Hindlimb muscle (tissue), 1 donor: ENCODE data around the gene PLXDC2. TPM values are rescaled to one million over a fixed set of nuclear protein-coding genes. Genes with fewer than 3 reads are reported as not detected.

Experiments used
- DNase-seq: peaks from one replicate; pipeline ENCODE4 v3.0.0-alpha.2; 2013
- polyA plus RNA-seq: library from polyadenylated mRNA; unstranded; fragments of 120-200 nt; gene quantifications from one replicate; pipeline ENCODE4 v1.2.1, GENCODE V29; 2013; ENCODE audit not compliant: insufficient read length

Gene PLXDC2
- polyA plus RNA-seq, 1 donor, result 31.4 TPM

- no peak for DNase-seq
Observed at GRCh38 chr10:19946245-19946644, 130.0 kb downstream of the PLXDC2 start.

- DNase-seq, result no peak
Observed at GRCh38 chr10:19946791-19947190, 130.6 kb downstream of the PLXDC2 start.

- DNase-seq, result no peak
Observed at GRCh38 chr10:19947215-19947614, 131.0 kb downstream of the PLXDC2 start.

DNA sequence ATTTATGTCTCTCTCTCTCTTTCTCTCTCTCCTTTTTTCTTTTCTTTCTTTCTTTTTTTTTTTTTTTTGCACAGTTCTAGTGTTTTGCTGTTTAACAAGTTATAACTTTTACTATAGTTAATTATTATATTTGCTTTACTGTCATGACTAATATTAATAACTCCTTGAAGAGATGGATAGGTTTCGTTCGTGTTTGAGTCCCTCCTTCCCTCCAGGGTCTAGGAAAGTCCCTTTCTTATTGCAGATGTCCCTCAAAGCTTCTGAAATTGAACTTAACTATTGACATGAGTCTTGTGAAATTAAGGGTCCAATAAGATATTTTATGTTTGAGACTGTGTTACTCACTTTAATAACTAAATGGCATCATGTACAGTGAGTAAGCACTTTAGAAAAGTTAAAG, 131.4 kb downstream of the PLXDC2 start:
- DNase-seq, result no peak

- DNase-seq, result no peak
Observed at GRCh38 chr10:19952224-19953010, 136.2 kb downstream of the PLXDC2 start.

GRCh38 chr10:19954601-19955000, 138.4 kb downstream of the PLXDC2 start:
- no peak for DNase-seq

DNA sequence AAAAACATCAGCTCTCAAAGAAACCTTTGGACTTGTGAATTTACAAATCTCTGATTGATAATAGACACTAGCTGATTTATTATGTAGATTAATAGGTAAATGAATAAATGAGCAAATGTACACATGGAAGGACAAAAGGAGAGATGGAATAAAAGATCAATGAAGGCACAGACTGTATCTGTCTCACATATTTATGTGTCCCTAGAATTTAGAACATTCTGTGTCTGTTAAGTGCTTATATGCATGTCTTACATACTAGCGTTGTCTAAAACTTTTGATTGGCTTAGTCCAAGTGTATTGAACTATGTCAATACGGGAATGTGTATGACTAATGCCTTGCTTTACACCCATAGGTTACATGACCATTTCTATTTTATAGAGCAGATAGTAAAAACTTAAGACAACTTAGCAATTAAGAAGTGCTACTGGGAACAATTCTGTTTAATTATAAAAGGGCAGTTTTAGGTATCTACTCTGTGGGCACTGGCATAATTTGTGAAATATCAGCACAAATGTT, 140.3 kb downstream of the PLXDC2 start:
- DNase-seq, result no peak

- DNase-seq, result no peak
Observed at GRCh38 chr10:19958787-19959186, 142.6 kb downstream of the PLXDC2 start.

DNA sequence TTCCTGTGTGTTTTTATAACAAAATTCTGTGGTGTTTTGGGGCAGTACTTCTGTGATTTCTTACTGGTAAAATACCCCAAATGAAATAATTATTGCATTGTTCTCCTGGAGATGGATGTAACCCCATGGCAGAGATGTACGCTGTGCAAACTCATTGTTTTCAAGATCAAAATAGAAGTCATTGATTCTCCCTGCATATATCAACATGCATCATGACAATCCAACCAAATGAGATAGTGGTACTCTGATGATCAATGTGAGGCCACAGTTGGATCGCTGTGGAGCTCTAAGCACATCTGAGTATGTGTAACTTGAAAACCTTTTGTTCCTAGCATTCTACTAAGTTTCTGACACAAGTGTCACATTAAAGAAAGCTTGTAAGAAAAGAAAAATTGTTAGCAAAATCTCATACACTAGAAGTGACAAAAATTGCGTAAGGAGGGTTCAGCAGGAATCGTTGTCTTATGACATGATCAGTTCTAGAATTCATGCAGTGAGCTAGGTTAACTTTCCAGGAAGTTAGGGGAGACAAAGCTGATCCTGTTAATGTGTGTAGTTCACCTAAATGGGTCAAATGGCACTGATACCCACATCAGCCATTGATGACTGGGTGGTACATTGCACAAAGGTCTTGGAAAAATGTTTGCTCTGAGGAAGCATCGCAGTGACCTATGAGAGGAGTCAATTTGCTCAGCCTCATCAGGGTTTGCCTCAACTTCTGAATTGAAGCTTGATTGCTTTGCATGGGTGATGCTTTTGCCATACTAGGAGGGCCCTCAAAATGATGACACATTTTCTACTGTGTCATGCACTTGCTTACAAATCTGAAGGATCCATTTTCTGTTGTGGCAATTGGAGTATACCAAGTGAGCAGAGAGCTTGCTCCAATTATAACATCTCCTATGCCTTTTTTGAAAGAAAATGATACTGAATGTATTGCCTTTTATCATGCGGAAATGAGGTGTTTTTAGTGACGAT, 145.1 kb downstream of the PLXDC2 start:
- DNase-seq, result no peak

- no peak for DNase-seq
Observed at GRCh38 chr10:19964625-19965024, 148.4 kb downstream of the PLXDC2 start.

DNA sequence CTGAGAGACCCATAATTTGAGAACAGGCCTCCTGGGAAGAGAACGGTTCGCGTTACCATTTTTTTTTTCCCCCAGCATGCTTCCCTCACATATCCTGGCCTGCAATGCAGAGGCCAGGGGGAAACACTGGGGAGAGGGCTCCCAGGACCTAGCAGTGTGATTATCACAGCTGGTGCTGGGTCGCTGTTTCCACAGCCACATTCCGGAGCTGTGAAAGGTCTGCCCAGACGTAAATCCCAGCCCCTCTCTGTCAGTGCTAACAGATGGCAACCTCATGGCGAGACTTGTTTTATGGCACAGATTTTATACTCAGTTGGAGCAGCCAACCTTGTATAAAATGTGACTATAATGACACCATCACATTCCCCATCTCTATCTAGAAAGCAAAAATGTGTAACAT, 150.5 kb downstream of the PLXDC2 start:
- DNase-seq, result no peak

DNA sequence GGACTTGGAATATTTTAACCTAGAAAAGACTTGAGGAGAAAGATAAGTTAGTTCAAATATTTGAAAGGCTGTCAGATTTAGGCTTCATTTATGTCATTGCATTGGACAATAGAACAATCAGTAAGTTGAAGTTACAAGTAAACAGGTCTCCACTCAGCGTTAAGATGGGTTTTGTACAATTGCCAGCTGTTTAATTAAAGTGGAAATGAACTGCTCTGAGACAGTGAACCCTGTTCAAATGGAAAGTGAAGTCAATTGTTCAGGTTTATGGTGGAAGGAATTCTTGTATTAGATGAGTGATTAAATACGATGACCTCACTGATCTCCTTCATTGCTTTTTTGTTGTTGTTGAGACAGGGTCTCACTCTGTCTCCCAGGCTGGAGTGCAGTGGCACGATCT, 151.7 kb downstream of the PLXDC2 start:
- no peak for DNase-seq

DNA sequence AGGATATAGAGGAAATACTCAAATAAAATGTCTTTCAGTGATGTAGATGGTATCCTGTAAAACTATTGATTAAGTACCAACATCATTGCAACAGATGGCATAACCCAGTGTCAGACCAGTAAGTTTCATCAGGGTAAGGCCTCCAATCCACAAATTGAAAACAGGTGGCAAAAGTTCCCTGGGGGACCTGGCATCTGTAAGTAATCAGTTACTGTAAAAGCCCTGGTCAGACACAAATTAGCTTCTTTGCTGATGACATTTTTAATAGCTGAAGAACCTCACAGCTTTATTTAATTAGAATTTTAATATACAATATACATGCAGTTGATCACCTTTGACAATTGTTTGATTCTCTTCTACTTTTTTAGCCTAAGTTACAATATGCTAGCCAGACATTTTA, 152.5 kb downstream of the PLXDC2 start:
- no peak for DNase-seq

GRCh38 chr10:19970256-19970655, 154.0 kb downstream of the PLXDC2 start:
- DNase-seq, result no peak

DNA sequence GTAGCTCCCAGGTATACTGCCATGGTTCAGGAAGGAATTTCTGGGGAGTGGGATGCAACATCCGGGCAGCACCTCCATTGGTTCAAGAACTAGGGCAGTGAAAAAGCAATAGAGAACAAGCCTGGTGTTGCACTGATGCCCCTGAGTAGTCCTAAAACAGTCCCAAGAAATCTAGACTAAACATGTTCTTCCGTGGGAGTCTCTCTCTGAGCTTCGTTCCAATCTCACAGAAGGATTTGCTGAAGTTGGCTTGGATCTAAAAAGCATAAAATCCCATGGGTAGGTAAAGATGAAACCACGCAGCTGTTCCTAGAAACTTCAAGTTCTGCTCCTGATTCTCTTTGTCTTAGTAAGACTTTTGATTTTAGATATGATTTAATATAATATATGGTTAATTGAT, 154.5 kb downstream of the PLXDC2 start:
- DNase-seq, result peak; percentile 63

DNA sequence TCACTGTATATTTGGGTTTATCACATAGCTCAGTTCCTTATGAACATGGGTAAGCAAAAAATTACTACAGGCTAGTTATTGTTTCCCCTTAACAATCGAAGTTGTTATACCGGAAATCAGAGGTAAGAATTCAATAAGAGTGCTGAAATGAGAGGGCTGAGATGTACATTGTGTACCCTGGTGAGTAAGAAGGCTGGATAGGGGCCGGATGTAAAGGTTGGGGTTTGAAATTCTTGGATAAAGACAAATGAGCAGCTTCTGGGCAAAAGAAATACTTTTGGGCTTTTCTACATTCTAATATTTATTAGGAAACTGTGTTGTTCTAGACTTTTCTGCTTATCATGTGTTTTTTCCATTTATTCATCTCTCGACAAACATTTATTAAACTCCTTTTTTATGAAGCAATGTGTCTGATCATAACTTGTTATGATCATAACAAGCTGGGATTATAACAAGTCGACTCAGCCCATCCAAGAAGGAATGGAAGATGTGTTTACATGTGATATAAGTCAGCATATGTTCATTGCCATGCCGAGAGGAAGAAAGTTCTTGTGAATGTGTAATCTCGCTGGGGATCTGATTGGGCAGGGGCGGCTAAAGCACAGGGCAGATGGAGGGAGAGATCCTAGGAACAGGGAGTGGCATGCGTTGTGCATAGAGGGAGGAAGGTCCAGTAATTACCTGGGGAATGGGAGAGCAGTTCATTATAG, 155.3 kb downstream of the PLXDC2 start:
- DNase-seq, result no peak

- DNase-seq, result no peak
Observed at GRCh38 chr10:19974138-19974537, 157.9 kb downstream of the PLXDC2 start.

DNA sequence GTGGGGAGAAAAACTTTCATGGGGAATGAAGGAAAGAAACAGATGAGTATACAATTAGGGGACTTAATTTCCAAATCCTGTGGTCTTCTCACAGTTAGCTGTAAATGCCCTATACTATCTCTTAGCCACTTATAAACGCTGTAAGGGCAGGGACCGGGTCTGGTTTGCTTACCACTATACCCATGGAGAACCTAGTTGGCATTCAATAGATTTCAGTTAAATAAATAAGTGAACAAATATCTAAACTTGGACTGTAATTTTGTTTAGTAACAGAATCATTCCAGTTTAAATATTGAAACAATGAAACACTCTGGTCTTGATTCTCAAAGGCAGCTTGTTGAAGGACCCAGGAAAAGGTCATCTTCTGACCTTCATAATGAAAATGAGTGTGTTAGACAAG, 158.3 kb downstream of the PLXDC2 start:
- DNase-seq, result no peak

DNA sequence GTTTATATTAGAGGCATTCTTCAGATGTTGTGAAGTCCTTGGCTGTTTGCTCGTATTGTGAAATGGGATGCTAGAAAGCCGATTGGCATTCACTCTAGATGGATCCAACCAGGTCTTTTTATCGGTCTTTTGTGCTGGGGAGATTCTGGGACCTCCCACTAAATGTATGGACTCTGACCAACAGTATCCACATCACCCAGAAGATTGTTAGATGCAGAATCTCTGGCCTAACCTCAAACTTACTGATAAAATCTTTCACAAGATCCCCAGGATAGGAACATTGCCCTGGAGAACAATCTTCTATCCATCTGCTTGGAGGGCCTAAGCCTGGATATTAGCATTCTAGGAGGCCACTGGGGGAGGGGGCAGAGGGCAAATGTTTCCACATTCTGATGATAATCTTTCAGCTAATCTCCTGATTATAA, 160.9 kb downstream of the PLXDC2 start:
- no peak for DNase-seq

DNA sequence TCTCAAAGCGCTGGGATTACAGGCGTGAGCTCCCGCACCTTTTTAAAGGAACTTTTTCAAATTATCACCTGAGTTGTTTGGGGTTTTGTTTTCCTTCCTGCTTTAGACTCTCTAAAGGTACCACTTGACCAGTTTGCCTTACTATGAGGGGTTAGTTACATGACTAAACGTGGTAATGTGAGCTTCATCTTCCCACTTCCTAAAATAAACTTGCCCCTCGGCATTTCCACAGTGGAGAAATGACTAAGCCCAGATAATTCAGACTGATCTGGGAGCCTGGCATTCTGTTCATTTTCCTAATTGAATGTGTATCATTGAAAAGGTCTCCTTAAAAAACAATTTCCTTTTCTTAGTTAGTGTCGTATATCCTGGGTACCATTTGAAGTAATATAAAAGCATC, 163.4 kb downstream of the PLXDC2 start:
- DNase-seq, result no peak

DNA sequence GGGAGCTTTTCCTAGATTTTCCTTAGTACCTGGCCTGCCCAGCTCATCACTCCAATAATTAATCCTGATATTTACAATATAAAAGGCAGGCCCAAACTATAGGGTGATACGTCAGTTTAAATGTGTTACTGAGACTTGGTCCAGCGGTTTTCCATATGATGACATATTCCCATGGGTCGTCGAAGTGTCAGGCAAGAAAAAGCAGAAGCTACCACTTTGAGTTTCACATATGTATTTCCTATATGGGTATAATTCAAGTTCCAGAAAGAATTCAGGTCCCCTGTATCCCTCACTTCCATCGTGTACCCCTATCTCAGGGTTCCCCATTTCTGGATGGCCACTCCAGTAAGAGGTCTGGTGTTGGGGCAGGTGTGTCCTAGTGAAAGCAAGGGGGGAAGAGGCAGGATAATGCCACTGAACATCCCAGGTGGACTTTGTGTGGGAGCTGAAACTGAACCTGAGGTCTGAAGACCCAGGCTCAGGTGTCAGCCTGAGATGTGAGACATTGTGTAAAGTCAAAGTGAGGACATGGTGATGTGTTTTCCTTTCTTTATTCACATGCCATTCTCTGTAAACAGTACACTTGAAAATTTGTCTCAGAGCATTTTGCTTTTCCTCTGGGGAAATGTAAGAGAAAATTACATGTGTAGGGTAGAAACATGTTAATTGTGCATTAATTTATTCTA, 167.8 kb downstream of the PLXDC2 start:
- DNase-seq, result no peak

GRCh38 chr10:19985745-19986144, 169.5 kb downstream of the PLXDC2 start:
- DNase-seq, result no peak
